K562 (cell line): ENCODE data around the gene PI4KA. TPM values are rescaled to one million over a fixed set of nuclear protein-coding genes. Genes with fewer than 3 reads are reported as not detected.

Experiments used
- ASH1L ChIP-seq: fragments of 450-650 bp; IDR thresholded peaks from 2 replicates; pipeline ENCODE4 v1.6.1; 2018; ENCODE audit warnings: borderline replicate concordance, mild to moderate bottlenecking, low read depth; ENCODE audit not compliant: partially characterized antibody
- CBX1 ChIP-seq: sonication (generic); IDR thresholded peaks from 2 replicates; pipeline ENCODE4 v1.6.1; 2016; ENCODE audit warnings: antibody characterized with exemption, low read depth, mild to moderate bottlenecking
- CHD2 ChIP-seq: IDR thresholded peaks from 2 replicates; pipeline ENCODE4 v1.6.1; 2011; ENCODE audit warnings: low read depth, low read length
- CHD4 ChIP-seq: fragments of 200-600 bp; sonication (generic); IDR thresholded peaks from 3 replicates; pipeline ENCODE4 v1.6.1; 2012; ENCODE audit warnings: low read depth, mild to moderate bottlenecking, mixed read lengths, low read length, inconsistent platforms; ENCODE audit not compliant: insufficient read depth, insufficient replicate concordance, poor library complexity, severe bottlenecking
- EHMT2 ChIP-seq: fragments of 450-650 bp; IDR thresholded peaks from 2 replicates; pipeline ENCODE4 v1.6.1; 2018; ENCODE audit warnings: antibody characterized with exemption
- KHSRP ChIP-seq: fragments of 450-650 bp; IDR thresholded peaks from 2 replicates; pipeline ENCODE4 v1.6.1; 2017
- POU5F1 ChIP-seq: fragments of 150-350 bp; IDR thresholded peaks from 2 replicates; pipeline ENCODE4 v1.6.1; 2014; ENCODE audit warnings: borderline replicate concordance, low read length, low read depth, mild to moderate bottlenecking; ENCODE audit not compliant: partially characterized antibody
- PYGO2 ChIP-seq: fragments of 450-650 bp; IDR thresholded peaks from 2 replicates; pipeline ENCODE4 v1.6.1; 2016; ENCODE audit warnings: mild to moderate bottlenecking, missing genetic modification characterization, moderate library complexity, missing compliant biosample characterization
- TEAD2 ChIP-seq: fragments of 450-650 bp; IDR thresholded peaks from 2 replicates; pipeline ENCODE4 v1.6.1; 2016; ENCODE audit warnings: missing genetic modification characterization, control low read depth, missing compliant biosample characterization
- ZNF212 ChIP-seq: fragments of 450-650 bp; formaldehyde crosslinking; IDR thresholded peaks from 2 replicates; pipeline ENCODE4 v1.4.0; 2020; ENCODE audit warnings: mild to moderate bottlenecking
- polyA plus RNA-seq, 8 experiments: library from polyadenylated mRNA; depleted of rRNA in 4 of 8; stranded (reverse) in 5 of 8; unstranded in 3 of 8; fragments of >200 nt; fragmentation: Nextera tagmentation in 2 of 8; fragmentation: Illumina TruSeq in 1 of 8; extraction: Ambion mirVana in 2 of 8; extraction: Trizol in 1 of 8; gene quantifications; 2 replicates each; pipeline versions ENCODE4 v1.2.1 to v1.2.3, GENCODE V29; 2011 to 2014; ENCODE audit warnings: inconsistent platforms in 1 of 8, missing spikeins in 1 of 8
- total RNA-seq, 7 experiments: library from RNA; depleted of rRNA in 6 of 7; stranded (reverse); fragments of >200 nt in 6 of 7; fragmentation: Illumina TruSeq in 2 of 7; extraction: Trizol in 2 of 7; gene quantifications; 2 replicates each; pipeline versions ENCODE4 v1.2.1 to v1.2.3, GENCODE V29; 2011 to 2021; ENCODE audit warnings: low replicate concordance in 1 of 7
- TF ChIP-seq, protein P1 (sequence below), 2 experiments: fragments of 450-650 bp; IDR thresholded peaks; 2 replicates each; pipeline ENCODE4 v1.6.1; 2016
- TF ChIP-seq, protein P2 (sequence below): fragments of 250-450 bp; sonication (Bioruptor Pico); IDR thresholded peaks from 2 replicates; pipeline ENCODE4 v1.9.0; 2021; ENCODE audit warnings: mild to moderate bottlenecking

The PI4KA gene
- total and polyA plus RNA-seq, 9 of the 15 experiments (the other 6 are each of a cell fraction or from before 2014, with no cell fraction given) = 7.3 to 187 (median 84.7) TPM

DNA sequence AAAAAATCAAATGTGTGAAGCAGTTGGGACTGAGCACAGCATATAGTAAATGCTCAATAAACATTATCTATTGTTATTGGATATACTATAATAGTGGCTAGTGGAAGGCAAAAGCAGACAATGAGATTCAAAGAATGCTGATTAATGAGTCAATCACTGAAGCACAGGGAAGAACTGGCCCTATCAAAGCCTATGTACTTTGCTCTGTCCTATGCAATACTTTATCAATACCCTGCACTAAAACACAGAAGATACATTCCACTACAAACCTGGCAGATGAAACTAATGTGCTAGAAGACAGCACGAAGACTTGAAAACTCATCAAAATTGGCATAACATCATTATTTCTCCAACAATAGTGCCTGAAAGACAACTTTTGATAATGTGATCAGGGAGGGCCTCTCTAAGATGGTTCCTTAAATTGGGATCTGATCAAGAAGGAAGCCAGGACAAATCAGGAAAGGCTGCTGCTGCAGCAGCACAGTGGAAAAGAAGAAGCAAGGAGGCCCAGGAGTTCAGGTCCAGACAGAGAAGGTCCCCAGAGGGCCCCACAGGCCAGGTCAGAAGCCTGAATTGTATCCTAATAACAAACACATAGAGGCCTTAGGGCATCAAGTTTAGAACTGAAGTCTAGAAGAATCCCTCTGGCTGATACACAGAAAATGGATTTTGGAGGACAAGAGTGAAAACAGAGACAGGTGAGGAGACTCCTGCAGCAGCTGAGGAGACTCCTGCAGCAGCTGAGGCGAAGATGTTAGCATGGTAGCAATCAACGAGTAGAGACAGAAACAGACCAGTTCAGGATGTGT lies 18.6 kb downstream of the PI4KA start (continued):
- TF ChIP-seq, protein P1, sequence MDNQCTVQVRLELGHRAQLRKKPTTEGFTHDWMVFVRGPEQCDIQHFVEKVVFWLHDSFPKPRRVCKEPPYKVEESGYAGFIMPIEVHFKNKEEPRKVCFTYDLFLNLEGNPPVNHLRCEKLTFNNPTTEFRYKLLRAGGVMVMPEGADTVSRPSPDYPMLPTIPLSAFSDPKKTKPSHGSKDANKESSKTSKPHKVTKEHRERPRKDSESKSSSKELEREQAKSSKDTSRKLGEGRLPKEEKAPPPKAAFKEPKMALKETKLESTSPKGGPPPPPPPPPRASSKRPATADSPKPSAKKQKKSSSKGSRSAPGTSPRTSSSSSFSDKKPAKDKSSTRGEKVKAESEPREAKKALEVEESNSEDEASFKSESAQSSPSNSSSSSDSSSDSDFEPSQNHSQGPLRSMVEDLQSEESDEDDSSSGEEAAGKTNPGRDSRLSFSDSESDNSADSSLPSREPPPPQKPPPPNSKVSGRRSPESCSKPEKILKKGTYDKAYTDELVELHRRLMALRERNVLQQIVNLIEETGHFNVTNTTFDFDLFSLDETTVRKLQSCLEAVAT (IDR thresholded peaks at IDR 0.05) = no peak
- TF ChIP-seq EHMT2 = no peak
- no peak for TF ChIP-seq ASH1L
- no peak for TF ChIP-seq POU5F1
- TF ChIP-seq, protein P2, sequence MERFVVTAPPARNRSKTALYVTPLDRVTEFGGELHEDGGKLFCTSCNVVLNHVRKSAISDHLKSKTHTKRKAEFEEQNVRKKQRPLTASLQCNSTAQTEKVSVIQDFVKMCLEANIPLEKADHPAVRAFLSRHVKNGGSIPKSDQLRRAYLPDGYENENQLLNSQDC (CRISPR knock-in tag) = 0 out of 2 replicates have a peak, but pooled peaks have one; percentile 8
- TF ChIP-seq CHD4 = no peak
- TF ChIP-seq CBX1 = no peak
- no peak for TF ChIP-seq ZNF212 (CRISPR knock-in tag)
- TF ChIP-seq CHD2 = no peak
- TF ChIP-seq KHSRP = no peak
- 0 out of 2 replicates have a peak, but pooled peaks have one; percentile 37 for TF ChIP-seq PYGO2 (tag)
- peak; percentile 36; the same call in 1 of the 2 replicates for TF ChIP-seq TEAD2 (tag)
- TF ChIP-seq, all 486 proteins: peak for 19
